GM21825 (cell line): Measurements from ENCODE around the gene DOCK4.
A peak's percentile ranks its signal among the peaks of the same experiment; 100 is the strongest.

Source experiments
- ATAC-seq: cut with Tn5 transposase; IDR thresholded peaks from one replicate; pipeline ENCODE4 v1.9.1; 2021; ENCODE audit warnings: mild to moderate bottlenecking, moderate library complexity; ENCODE audit not compliant: unreplicated experiment

DOCK4 gene

GRCh38 chr7:111986601-111987000, 219.6 kb downstream of the DOCK4 start:
- no peak for ATAC-seq

GRCh38 chr7:111985798-111986197, 220.4 kb downstream of the DOCK4 start:
- no peak for ATAC-seq

- ATAC-seq, result no peak
These were observed 223.4 kb downstream of the DOCK4 start for GRCh38 chr7:111982804-111983203.

GRCh38 chr7:111982133-111982532, 224.1 kb downstream of the DOCK4 start:
- no peak for ATAC-seq

GRCh38 chr7:111980725-111981124, 225.5 kb downstream of the DOCK4 start:
- no peak for ATAC-seq

GRCh38 chr7:111975346-111975745, 230.9 kb downstream of the DOCK4 start:
- no peak for ATAC-seq

GRCh38 chr7:111960984-111961383, 245.2 kb downstream of the DOCK4 start:
- ATAC-seq, result no peak

- ATAC-seq, result no peak
These were observed 247.3 kb downstream of the DOCK4 start for GRCh38 chr7:111958896-111959295.

- no peak for ATAC-seq
These were observed 247.8 kb downstream of the DOCK4 start for GRCh38 chr7:111958431-111958830.

GRCh38 chr7:111955616-111956015, 250.6 kb downstream of the DOCK4 start:
- no peak for ATAC-seq

GRCh38 chr7:111954474-111955381, 251.5 kb downstream of the DOCK4 start:
- no peak for ATAC-seq

- no peak for ATAC-seq
These were observed 252.1 kb downstream of the DOCK4 start for GRCh38 chr7:111954056-111954455.

- ATAC-seq, result peak; percentile 80
These were observed 252.6 kb downstream of the DOCK4 start for GRCh38 chr7:111953611-111954010.

GRCh38 chr7:111952783-111953182, 253.4 kb downstream of the DOCK4 start:
- ATAC-seq, result no peak

GRCh38 chr7:111951052-111951451, 255.1 kb downstream of the DOCK4 start:
- no peak for ATAC-seq

GRCh38 chr7:111942450-111943081, 263.6 kb downstream of the DOCK4 start:
- no peak for ATAC-seq

- ATAC-seq, result no peak
These were observed 269.0 kb downstream of the DOCK4 start for GRCh38 chr7:111937163-111937562.

GRCh38 chr7:111933609-111934008, 272.6 kb downstream of the DOCK4 start:
- ATAC-seq, result no peak

GRCh38 chr7:111931958-111932357, 274.2 kb downstream of the DOCK4 start:
- no peak for ATAC-seq

- ATAC-seq, result no peak
These were observed 275.1 kb downstream of the DOCK4 start for GRCh38 chr7:111931016-111931517.

- no peak for ATAC-seq
These were observed 276.9 kb downstream of the DOCK4 start for GRCh38 chr7:111929264-111929663.
